Body of pancreas (tissue), 4 donors: ENCODE data around the gene TENT4A. TPM values are rescaled to one million over a fixed set of nuclear protein-coding genes. Genes with fewer than 3 reads are reported as not detected.

Source experiments
- ATAC-seq: fragments of 150-250 bp; one replicate; pipeline ENCODE4 v1.9.1; 2016
- DNase-seq, 4 donors: peaks; one replicate each; pipeline ENCODE4 v3.0.0-alpha.2; 2019
- H3K27ac ChIP-seq, 4 donors: fragments of 200-600 bp; sonication (generic); 1 replicate in 3 of 4; 2 replicates in 1 of 4; pipeline versions ENCODE4 v1.5.1 to v1.6.1; 2016 to 2019; ENCODE audit warnings: mild to moderate bottlenecking in 1 of 4, mixed read lengths in 1 of 4, moderate library complexity in 1 of 4
- H3K27me3 ChIP-seq, 2 donors: fragments of 200-600 bp; sonication (generic); one replicate each; pipeline ENCODE4 v1.6.0; 2016; ENCODE audit warnings: mild to moderate bottlenecking in 1 of 2
- H3K36me3 ChIP-seq, 2 donors: fragments of 200-600 bp; sonication (generic); replicated peaks in 1 of 2; 2 replicates each; pipeline ENCODE4 v1.5.1; 2016; ENCODE audit warnings: low read depth in 2 of 2; ENCODE audit not compliant: insufficient read depth in 1 of 2
- H3K4me1 ChIP-seq: fragments of 200-600 bp; sonication (generic); one replicate; pipeline ENCODE4 v1.6.0; 2016
- H3K4me3 ChIP-seq, 2 donors: fragments of 200-600 bp; sonication (generic); 1 replicate in 1 of 2; 2 replicates in 1 of 2; pipeline ENCODE4 v1.5.1; 2016 to 2019
- H3K9me3 ChIP-seq, 3 donors: fragments of 200-600 bp; sonication (generic); 1 replicate in 2 of 3; 2 replicates in 1 of 3; pipeline ENCODE4 v1.5.1; 2016
- POLR2A ChIP-seq, 3 donors: fragments of 450-650 bp; IDR thresholded peaks; one replicate each; pipeline ENCODE4 v1.6.1; 2016; ENCODE audit warnings: antibody characterized with exemption in 3 of 3, mild to moderate bottlenecking in 2 of 3
- WGBS, 2 donors: methylation state at CpG; one replicate each; pipeline ENCODE4 v1.1.5; 2017; 5-methylcytosine and 5-hydroxymethylcytosine counted together
- intact Hi-C: fragments of 100-400 bp; cut with DNase I; formaldehyde crosslinking; loops from one replicate; pipeline ENCODE4 v1.15.1; 2023
- total RNA-seq, 2 donors: library from RNA; depleted of rRNA; stranded (reverse); fragments of >200 nt; gene quantifications; one replicate each; pipeline ENCODE4 v1.1.0, GENCODE V29; 2016
- TF ChIP-seq, protein P1 (sequence below), 7 experiments: fragments of 450-650 bp in 4 of 7; fragments of 200-600 bp in 3 of 7; sonication (generic) in 3 of 7; IDR thresholded peaks; one replicate each; pipeline ENCODE4 v1.5.1; 2016 to 2019; ENCODE audit warnings: antibody characterized with exemption in 7 of 7

TENT4A gene
- total RNA-seq, 2 donors from 2014 or later: 11.9 to 27.7 TPM

DNA sequence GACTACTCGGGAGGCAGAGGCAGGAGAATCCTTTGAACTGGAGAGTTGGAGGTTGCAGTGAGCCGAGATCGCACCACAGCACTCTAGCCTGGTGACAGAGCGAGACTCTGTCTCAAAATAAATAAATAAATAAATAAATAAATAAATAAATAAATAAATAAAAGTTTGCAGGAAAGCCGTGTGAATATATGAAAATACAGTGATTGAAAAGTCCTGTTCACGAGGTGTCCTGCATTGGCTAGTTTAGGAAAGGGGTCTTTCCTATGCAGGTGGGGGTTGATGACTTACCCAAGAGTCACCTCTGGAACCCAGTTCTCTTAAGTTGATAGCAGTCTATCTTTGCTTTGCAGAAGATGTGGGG lies 7.3 kb downstream of the TENT4A start:
- no peak overlapping the region for H3K4me3 ChIP-seq
- 93 to 95% methylated on average over 6 of the region's 6 CpGs for WGBS, 2 donors
- H3K27me3 ChIP-seq: no peaks in the 10 kb centered on the region
- no peaks in the 10 kb centered on the region for H3K36me3 ChIP-seq
- intact Hi-C loops: no loop called here
- no peak for DNase-seq
- no peak for ATAC-seq
- TF ChIP-seq POLR2A (IDR thresholded peaks at IDR 0.05): no peak
- TF ChIP-seq, protein P1, sequence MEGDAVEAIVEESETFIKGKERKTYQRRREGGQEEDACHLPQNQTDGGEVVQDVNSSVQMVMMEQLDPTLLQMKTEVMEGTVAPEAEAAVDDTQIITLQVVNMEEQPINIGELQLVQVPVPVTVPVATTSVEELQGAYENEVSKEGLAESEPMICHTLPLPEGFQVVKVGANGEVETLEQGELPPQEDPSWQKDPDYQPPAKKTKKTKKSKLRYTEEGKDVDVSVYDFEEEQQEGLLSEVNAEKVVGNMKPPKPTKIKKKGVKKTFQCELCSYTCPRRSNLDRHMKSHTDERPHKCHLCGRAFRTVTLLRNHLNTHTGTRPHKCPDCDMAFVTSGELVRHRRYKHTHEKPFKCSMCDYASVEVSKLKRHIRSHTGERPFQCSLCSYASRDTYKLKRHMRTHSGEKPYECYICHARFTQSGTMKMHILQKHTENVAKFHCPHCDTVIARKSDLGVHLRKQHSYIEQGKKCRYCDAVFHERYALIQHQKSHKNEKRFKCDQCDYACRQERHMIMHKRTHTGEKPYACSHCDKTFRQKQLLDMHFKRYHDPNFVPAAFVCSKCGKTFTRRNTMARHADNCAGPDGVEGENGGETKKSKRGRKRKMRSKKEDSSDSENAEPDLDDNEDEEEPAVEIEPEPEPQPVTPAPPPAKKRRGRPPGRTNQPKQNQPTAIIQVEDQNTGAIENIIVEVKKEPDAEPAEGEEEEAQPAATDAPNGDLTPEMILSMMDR (IDR thresholded peaks at IDR 0.05): no peak
- peaks cover 71% of the 10 kb centered on the region for H3K4me1 ChIP-seq
- H3K27ac ChIP-seq: no peak overlapping the region
- H3K9me3 ChIP-seq: no peaks in the 10 kb centered on the region

DNA sequence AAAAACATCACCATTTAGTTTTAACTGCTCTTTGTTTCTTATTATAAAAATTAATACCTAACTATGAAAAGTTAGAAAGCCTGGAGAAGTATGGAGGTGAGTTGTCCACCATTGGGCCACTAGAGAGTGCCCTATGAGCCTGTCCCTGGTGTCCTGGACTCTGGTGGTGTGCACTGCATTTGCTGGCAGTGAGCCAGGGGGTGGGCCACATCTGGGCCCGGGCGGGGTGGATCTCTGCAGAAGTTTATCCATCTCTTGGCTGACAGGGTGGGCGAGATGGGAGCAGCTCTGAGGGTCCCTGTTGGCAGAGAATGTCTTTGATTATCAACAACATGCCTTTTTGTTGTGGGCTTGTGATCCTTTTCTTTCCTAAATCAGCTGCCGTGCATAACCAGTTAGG lies 8.2 kb downstream of the TENT4A start:
- H3K9me3 ChIP-seq: no peaks in the 10 kb centered on the region
- WGBS, 2 donors: 75 to 84% methylated on average over 4 of the region's 4 CpGs
- TF ChIP-seq POLR2A (IDR thresholded peaks at IDR 0.05): no peak
- TF ChIP-seq, protein P1 (IDR thresholded peaks at IDR 0.05): no peak
- peaks cover 62% of the 10 kb centered on the region for H3K4me1 ChIP-seq
- intact Hi-C loops: no loop called here
- peak overlapping the region in 1 of 4 donors; percentile 54 for H3K27ac ChIP-seq
- DNase-seq (no peak), ATAC-seq (no peak)
- H3K27me3 ChIP-seq: no peaks in the 10 kb centered on the region
- no peaks in the 10 kb centered on the region for H3K36me3 ChIP-seq
- no peak overlapping the region for H3K4me3 ChIP-seq

DNA sequence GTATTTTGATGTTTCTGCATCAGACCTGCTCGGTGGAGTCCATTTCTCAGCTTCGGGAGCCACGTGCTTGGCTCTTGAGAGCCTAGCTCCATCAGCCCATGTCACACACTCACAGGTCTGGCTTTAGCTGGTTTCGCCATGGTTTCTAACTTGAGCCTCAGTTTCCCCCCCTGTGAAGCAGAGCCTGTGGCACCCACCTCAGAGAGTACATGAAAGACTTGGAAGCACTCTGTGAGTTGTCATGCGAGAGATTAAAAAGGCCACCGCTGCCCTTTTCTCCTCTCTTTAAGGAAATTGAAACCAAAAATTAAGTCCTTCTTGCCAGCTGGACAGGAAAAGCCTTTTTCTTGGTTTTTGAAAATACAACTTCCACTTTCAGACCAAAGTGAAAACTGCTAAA lies 8.8 kb downstream of the TENT4A start:
- intact Hi-C loops: no loop called here
- H3K36me3 ChIP-seq: no peaks in the 10 kb centered on the region
- peak overlapping the region in 1 of 4 donors; percentile 54 for H3K27ac ChIP-seq
- no peaks in the 10 kb centered on the region for H3K9me3 ChIP-seq
- ATAC-seq (no peak), DNase-seq (no peak)
- H3K4me3 ChIP-seq: no peak overlapping the region
- TF ChIP-seq POLR2A (IDR thresholded peaks at IDR 0.05): no peak
- TF ChIP-seq, protein P1 (IDR thresholded peaks at IDR 0.05): no peak
- no peaks in the 10 kb centered on the region for H3K27me3 ChIP-seq
- H3K4me1 ChIP-seq: peaks cover 56% of the 10 kb centered on the region
- 73 to 76% methylated on average over 6 of the region's 6 CpGs for WGBS, 2 donors

DNA sequence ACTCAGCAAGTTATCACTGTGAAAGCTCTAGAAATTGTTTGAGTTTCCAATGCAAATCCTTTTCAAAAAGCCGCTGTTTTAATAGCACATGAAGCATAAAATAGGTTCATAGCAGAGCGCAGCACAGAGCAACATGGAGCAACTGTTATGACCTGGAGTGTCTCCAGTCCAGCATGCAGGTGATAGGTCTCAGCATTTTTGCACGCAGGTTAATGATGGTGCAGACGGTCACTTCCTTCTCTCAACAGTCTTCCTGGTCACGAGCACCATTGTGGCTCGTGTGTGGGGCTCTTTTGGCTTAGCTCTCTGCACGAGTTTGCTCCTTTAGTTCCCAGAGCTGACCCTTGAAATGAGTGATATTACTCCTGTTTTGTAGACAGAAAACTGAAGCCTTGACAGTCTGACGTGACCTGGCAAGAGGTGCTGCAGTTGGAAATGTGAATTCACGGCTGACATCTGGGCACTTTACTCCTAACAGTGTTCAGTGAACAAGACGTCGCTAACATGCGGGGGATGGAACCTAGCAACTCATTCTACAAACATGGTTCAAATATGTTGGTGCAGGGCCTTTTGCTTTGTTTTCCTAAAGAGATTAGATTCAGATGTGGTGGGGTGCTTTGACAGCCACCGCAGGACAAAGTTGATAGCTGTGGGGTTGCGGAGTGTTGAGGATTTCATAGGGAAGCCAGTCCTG lies 10.0 kb downstream of the TENT4A start:
- DNase-seq (no peak), ATAC-seq (no peak)
- TF ChIP-seq POLR2A (IDR thresholded peaks at IDR 0.05): no peak
- TF ChIP-seq, protein P1 (IDR thresholded peaks at IDR 0.05): no peak
- Histone ChIP-seq H3K4me3 (no peak overlapping the region), H3K27ac (no peak overlapping the region), H3K36me3 (no peaks in the 10 kb centered on the region), H3K9me3 (no peaks in the 10 kb centered on the region), H3K27me3 (no peaks in the 10 kb centered on the region), H3K4me1 (peaks cover 44% of the 10 kb centered on the region)
- intact Hi-C loops: no loop called here
- WGBS, 2 donors: 44 to 62% methylated on average over 10 to 14 of the region's 14 CpGs

DNA sequence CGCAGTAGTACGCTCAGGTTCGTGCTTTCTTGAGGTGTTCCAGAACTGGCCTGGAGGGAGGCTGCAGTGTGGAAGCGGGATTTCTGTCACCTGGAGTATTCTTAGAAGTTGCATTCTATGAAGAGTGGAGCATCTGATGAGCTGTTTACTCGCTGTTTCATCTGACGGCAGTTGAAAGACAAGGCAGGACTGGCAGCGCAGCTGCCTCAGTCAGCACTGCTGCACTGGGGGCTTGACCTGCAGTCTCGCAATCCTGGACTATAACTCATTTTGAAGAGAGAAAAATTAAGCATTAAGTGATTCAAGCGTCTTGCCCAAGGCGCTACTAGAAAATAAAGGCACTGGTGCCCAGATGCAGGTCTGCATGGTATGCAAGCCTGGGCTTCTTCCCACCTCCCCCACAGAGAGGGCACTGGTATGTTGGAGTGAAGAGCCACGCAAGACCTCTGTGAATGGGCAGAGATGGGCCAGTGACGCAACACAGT lies 10.6 kb downstream of the TENT4A start:
- H3K4me1 ChIP-seq: peaks cover 39% of the 10 kb centered on the region

More for the DNA sequence above, 10.6 kb downstream of the TENT4A start:
- WGBS, 2 donors: 87 to 93% methylated on average over 12 of the region's 12 CpGs
- intact Hi-C loops: no loop called here
- Histone ChIP-seq H3K4me3 (no peak overlapping the region), H3K36me3 (no peaks in the 10 kb centered on the region), H3K27ac (no peak overlapping the region), H3K9me3 (no peaks in the 10 kb centered on the region), H3K27me3 (no peaks in the 10 kb centered on the region)
- ATAC-seq (no peak), DNase-seq (no peak)
- TF ChIP-seq POLR2A (IDR thresholded peaks at IDR 0.05): no peak
- TF ChIP-seq, protein P1 (IDR thresholded peaks at IDR 0.05): no peak
